Liver (tissue), 3 donors: ENCODE data around the gene NSD1.

Source experiments
- FOXA1 ChIP-seq: IDR thresholded peaks from 2 replicates; pipeline ENCODE4 v1.6.1; 2016; ENCODE audit warnings: antibody characterized with exemption
- GABPA ChIP-seq, 2 donors: IDR thresholded peaks in 1 of 2; conservative IDR thresholded peaks in 1 of 2; 2 replicates each; pipeline ENCODE4 v1.6.1; 2016; ENCODE audit warnings: antibody characterized with exemption in 2 of 2, mild to moderate bottlenecking in 1 of 2, moderate library complexity in 1 of 2
- JUND ChIP-seq, 2 donors: IDR thresholded peaks; 2 replicates each; pipeline ENCODE4 v1.6.1; 2016; ENCODE audit warnings: antibody characterized with exemption in 2 of 2
- NR2F2 ChIP-seq: IDR thresholded peaks from 2 replicates; pipeline ENCODE4 v1.6.1; 2016; ENCODE audit warnings: antibody characterized with exemption
- SP1 ChIP-seq: IDR thresholded peaks from 2 replicates; pipeline ENCODE4 v1.6.1; 2018; ENCODE audit warnings: antibody characterized with exemption, mild to moderate bottlenecking
- YY1 ChIP-seq: IDR thresholded peaks from 2 replicates; pipeline ENCODE4 v1.6.1; 2016; ENCODE audit warnings: antibody characterized with exemption, mild to moderate bottlenecking
- TF ChIP-seq, protein P1 (sequence below): fragments of 150-350 bp; IDR thresholded peaks from 2 replicates; pipeline ENCODE4 v1.5.1; 2017; ENCODE audit warnings: improper control_type of control experiment, low read depth, low read length; ENCODE audit not compliant: missing input control
- donor health status: healthy.
- donor health status: healthy.

DNA sequence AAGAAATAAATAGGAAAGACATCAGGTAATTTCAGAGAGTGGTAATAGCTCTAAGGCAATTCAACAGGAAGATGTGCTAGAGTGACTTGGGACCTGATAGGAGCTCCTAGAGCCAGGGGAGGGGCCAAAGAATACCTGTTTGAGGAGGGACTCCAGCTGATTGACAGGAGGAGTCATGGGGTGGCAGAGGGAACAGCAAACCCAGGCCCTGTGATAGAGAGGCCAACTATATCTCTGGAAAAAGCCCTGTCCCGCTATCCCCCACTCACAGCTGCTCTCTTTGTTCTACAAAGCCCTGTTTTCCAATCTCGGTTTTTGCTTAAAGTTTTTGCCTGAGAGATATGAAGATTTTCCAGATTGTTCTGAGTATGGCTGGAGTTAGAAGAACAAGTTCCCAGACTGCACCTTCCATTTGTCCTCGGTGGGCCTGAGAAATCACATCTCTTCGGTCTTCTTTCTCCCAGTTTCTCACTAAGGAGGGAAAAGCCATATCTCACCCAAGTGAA lies 9.0 kb upstream of the NSD1 start:
- TF ChIP-seq, protein P1, sequence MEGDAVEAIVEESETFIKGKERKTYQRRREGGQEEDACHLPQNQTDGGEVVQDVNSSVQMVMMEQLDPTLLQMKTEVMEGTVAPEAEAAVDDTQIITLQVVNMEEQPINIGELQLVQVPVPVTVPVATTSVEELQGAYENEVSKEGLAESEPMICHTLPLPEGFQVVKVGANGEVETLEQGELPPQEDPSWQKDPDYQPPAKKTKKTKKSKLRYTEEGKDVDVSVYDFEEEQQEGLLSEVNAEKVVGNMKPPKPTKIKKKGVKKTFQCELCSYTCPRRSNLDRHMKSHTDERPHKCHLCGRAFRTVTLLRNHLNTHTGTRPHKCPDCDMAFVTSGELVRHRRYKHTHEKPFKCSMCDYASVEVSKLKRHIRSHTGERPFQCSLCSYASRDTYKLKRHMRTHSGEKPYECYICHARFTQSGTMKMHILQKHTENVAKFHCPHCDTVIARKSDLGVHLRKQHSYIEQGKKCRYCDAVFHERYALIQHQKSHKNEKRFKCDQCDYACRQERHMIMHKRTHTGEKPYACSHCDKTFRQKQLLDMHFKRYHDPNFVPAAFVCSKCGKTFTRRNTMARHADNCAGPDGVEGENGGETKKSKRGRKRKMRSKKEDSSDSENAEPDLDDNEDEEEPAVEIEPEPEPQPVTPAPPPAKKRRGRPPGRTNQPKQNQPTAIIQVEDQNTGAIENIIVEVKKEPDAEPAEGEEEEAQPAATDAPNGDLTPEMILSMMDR: no peak
- TF ChIP-seq FOXA1 (no peak), SP1 (no peak), YY1 (no peak), GABPA (IDR thresholded peaks at IDR 0.05 in 1 of 2, conservative IDR thresholded peaks at IDR 0.05 in 1 of 2) (no peak), NR2F2 (no peak), JUND (IDR thresholded peaks at IDR 0.05) (no peak)
